ENCODE data around the gene ALS2.

DNA sequence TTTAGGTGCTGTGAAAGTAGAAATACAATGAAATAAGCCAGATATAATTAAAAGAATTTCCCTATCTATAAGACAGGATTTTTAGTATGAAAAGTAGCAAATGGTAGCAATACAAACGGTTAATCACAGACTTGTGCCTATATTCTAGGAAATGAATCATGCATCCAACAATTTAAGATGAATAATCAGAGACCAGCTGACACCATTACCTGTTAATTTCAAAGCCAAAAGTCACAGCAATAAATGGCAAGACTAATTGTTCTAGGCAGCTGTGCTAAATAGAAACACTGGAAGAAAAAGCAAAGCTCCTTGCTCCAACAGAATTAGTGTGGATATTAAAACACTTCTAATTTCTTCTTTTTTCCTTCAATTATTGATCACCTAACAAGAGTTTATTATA lies 47.2 kb downstream of the ALS2 start:
- TF ChIP-seq, protein P1, sequence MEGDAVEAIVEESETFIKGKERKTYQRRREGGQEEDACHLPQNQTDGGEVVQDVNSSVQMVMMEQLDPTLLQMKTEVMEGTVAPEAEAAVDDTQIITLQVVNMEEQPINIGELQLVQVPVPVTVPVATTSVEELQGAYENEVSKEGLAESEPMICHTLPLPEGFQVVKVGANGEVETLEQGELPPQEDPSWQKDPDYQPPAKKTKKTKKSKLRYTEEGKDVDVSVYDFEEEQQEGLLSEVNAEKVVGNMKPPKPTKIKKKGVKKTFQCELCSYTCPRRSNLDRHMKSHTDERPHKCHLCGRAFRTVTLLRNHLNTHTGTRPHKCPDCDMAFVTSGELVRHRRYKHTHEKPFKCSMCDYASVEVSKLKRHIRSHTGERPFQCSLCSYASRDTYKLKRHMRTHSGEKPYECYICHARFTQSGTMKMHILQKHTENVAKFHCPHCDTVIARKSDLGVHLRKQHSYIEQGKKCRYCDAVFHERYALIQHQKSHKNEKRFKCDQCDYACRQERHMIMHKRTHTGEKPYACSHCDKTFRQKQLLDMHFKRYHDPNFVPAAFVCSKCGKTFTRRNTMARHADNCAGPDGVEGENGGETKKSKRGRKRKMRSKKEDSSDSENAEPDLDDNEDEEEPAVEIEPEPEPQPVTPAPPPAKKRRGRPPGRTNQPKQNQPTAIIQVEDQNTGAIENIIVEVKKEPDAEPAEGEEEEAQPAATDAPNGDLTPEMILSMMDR (IDR thresholded peaks at IDR 0.05): no peak
- TF ChIP-seq POLR2A (IDR thresholded peaks at IDR 0.05): no peak

Data from body of pancreas (tissue), 4 donors.